IPS-18c (cell line): Measurements from ENCODE around the gene KIAA1191.
"Not testable (repeated sequence)": the region's sequence is repeated elsewhere in the genome, so short reads cannot be mapped to it uniquely, and the experiment has no call there.

Source experiments
- H3K4me3 ChIP-seq: 2 replicates; pipeline ENCODE4 v1.7.0; 2013; ENCODE audit warnings: low read depth, mild to moderate bottlenecking, low read length, moderate library complexity; ENCODE audit not compliant: insufficient read depth
- H3K9me3 ChIP-seq: one replicate; pipeline ENCODE4 v1.6.1; 2013; ENCODE audit warnings: mild to moderate bottlenecking, low read length, moderate library complexity; ENCODE audit not compliant: control insufficient read depth, insufficient read depth

The KIAA1191 gene

DNA sequence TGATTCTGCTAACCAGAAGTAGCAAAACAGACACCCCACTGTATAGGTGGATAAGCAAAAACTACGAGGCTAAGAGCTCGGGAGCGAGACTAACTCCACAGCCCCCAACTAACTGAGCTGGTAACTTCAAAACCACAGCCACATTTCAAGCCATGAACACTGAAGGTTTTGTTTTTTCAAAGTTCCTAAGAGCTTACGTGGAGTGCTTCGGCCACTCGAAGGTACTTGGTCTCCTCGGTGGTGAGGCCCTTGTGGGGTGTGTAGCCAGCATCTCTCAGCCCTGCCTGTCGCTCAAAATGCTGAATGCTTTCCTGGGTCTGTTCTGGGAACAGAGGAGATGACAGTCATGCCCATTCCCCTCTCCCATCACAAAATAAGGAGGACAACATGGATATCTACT is 11.1 kb downstream of the KIAA1191 start:
- no peak overlapping the region for H3K4me3 ChIP-seq
- H3K9me3 ChIP-seq, result no peaks in the 10 kb centered on the region

GRCh38 chr5:176342766-176343458 is 18.7 kb downstream of the KIAA1191 start:
- H3K9me3 ChIP-seq, result peaks cover 5% of the 10 kb centered on the region
- no peak overlapping the region for H3K4me3 ChIP-seq

DNA sequence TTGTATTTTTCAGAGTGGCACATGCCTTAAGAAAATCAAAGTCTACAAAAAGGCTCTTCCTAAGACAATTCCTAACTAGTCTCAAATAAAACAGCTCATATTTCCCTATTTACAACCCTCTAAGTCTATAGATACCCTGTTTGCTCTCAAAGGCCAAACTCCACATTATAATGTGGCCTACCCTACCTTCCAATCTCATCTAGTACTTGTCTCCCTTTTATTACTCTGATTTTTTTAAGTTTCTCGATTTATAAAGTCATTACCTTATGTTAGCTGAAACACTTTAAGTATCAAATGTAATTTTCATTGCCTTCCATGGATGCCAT is 19.4 kb downstream of the KIAA1191 start:
- H3K9me3 ChIP-seq, result peaks cover 5% of the 10 kb centered on the region
- no peak overlapping the region for H3K4me3 ChIP-seq

- Histone ChIP-seq H3K9me3 (peaks cover 5% of the 10 kb centered on the region), H3K4me3 (no peak overlapping the region)
Measured at GRCh38 chr5:176341325-176342157, 20.0 kb downstream of the KIAA1191 start.

GRCh38 chr5:176339304-176339703 is 22.3 kb downstream of the KIAA1191 start:
- Histone ChIP-seq H3K9me3 (peaks cover 5% of the 10 kb centered on the region), H3K4me3 (no peak overlapping the region)

GRCh38 chr5:176337913-176338312 is 23.7 kb downstream of the KIAA1191 start:
- H3K9me3 ChIP-seq, result peaks cover 5% of the 10 kb centered on the region
- no peak overlapping the region for H3K4me3 ChIP-seq

DNA sequence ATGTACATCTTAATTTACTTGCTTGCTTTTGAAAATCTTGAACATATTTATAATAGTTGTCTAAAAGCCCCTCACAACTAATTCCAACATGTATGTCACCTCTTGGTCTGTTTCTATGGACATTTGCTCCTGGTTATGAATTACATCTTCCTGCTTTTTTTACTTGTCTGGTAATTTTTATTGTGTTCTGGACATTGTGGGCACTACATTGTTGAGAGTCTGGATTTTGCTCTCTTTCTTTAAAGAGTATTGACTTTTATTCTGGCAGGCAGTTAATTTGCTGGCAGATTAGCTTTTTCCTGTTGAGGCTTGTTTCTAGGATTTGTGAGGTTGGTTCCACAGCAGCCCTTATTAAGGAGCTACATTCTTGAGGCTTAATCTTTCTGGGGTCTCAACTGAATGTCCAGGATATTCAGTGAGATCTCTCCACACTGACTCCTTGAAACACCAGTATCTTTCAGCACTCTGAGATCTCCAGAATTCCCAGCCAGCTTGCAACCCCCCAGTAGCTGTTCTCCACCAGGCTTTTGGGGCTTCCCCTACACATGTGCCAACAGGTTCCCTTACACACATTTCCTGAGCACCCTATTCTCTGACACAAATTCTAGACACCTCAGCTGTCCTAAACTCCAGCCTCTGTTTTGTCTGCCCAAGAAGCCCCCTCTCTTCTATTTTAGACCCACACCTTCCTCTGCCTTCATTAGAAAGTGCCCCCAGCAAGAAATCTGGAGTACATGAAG is 27.4 kb downstream of the KIAA1191 start:
- Histone ChIP-seq H3K4me3 (no peak overlapping the region), H3K9me3 (no peaks in the 10 kb centered on the region)

DNA sequence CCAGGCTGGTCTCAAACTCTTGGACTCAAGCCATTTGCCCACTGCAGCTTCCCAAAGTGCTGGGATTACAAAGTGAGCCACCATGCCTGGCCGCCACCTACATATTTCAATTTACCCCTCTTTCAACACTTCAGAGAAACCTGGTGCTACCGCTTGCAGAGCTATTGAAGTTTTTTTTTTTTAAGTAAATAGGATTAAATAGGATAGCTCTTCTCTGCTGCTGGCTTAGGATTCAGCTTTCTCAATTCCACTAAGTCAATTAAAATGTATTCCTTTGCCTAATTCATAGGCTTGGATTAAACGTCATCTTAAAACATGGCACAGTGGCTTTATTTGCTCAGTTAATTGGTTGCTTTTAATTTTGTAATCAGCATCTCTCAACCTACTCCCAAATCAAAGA is 41.0 kb downstream of the KIAA1191 start:
- H3K4me3 ChIP-seq, result no peak overlapping the region

DNA sequence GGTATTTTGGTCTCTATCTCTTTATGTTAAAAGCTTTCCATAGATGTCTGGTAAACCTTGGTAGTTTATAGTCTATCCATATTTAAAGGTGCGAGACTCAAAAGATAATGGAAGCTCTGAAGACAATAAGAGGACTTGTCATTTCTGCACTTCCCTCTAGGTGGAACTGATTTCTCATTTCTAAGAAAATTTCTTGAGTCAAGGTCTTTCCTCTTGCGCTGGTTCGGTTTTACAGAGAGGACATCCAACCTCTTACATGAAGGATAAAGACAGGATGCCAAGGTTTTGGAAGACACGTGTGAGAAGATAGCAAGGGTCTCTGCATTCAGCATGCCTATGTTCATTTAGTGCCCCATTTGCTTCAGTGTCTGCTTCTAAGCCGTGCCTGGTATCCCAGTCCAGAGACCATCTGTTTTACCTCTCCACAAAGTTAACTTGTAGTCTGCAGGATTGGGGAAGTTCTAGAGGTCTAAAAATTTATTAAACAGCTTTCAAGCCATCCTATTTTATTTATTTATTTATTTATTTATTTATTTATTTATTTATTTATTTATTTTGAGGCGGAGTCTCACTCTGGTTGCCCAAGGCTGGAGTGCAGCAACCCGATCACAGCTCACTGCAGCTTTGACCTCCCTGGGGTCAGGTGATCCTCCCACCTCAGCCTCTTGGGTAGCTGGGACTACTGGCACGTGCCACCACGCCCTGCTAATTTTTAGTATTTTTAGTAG is 41.6 kb downstream of the KIAA1191 start:
- H3K4me3 ChIP-seq, result no peak overlapping the region
- H3K9me3 ChIP-seq, result no peaks in the 10 kb centered on the region

More for the DNA sequence above, 41.0 kb downstream of the KIAA1191 start:
- no peaks in the 10 kb centered on the region for H3K9me3 ChIP-seq

DNA sequence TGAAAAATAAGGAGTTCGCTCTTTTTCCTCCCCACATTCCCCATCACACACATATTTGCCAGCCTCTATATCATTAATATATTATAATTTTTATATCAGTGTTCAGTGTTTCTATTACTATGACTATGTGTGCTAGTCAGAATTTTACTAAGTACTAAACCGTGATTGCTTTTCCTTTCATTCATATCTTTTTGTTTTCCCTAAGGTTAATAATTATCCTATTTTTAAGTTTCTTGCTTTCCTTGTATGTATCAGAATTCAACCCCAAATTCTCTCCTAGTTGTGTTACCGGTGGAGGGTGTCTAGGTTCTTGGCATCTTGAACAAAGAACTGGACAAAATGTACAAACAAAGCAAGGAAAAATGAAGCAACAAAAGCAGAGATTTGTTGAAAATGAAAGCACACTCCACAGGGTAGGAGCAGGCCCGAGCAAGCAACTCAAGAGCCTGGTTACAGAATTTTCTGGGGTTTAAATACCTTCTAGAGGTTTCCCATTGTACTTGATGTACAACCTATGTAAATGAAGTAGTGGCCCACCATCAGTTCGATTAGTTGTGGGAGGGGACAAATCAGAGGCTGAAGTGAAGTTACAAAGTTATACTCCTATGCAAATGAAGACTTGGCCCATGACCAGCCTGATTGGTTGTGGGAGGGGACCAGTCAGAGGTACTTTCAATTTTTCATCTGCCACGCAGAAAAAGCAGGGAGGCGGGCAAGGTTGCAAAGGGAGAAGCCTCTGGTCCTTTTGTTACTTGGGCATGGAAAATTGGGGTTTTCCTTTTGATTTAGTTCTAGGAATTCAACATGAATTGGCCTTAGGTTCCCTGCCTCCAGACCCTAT is 43.8 kb downstream of the KIAA1191 start:
- no peak overlapping the region for H3K4me3 ChIP-seq
- no peaks in the 10 kb centered on the region for H3K9me3 ChIP-seq

DNA sequence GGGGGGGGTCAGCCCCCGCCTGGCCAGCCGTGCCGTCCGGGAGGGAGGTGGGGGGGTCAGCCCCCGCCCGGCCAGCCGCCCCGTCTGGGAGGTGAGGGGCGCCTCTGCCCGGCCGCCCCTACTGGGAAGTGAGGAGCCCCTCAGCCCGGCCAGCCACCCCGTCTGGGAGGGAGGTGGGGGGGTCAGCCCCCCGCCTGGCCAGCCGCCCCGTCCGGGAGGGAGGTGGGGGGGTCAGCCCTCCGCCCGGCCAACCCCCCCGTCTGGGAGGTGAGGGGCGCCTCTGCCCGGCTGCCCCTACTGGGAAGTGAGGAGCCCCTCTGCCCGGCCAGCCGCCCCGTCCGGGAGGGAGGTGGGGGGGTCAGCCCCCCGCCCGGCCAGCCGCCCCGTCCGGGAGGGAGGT is 56.2 kb downstream of the KIAA1191 start:
- H3K9me3 ChIP-seq, H3K4me3 ChIP-seq: not testable (repeated sequence)
